Measurements from ENCODE around the gene TMEM62.

DNA sequence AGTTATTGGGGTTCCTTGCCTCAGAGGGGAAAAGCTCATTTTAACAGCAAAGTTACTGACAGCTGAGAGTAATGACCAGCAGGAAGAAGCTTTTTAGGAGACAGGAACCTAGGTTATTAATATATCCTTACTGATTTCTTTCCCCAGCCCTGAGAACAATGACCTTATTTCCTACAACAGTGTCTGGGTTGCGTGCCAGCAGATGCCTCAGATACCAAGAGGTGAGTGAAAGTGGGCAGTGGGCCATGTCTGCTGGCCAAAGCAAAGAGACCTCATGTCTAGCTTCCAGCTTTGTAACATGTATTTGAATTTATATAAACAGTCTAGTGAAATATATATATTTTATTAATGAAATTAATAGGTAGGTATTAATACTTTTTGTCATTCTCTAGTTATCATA lies 56.8 kb downstream of the TMEM62 start:
- TF ChIP-seq EZH2 (IDR thresholded peaks at IDR 0.05; ENCODE audit: borderline replicate concordance, low read length) = no peak
- TF ChIP-seq, protein P1, sequence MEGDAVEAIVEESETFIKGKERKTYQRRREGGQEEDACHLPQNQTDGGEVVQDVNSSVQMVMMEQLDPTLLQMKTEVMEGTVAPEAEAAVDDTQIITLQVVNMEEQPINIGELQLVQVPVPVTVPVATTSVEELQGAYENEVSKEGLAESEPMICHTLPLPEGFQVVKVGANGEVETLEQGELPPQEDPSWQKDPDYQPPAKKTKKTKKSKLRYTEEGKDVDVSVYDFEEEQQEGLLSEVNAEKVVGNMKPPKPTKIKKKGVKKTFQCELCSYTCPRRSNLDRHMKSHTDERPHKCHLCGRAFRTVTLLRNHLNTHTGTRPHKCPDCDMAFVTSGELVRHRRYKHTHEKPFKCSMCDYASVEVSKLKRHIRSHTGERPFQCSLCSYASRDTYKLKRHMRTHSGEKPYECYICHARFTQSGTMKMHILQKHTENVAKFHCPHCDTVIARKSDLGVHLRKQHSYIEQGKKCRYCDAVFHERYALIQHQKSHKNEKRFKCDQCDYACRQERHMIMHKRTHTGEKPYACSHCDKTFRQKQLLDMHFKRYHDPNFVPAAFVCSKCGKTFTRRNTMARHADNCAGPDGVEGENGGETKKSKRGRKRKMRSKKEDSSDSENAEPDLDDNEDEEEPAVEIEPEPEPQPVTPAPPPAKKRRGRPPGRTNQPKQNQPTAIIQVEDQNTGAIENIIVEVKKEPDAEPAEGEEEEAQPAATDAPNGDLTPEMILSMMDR (conservative IDR thresholded peaks at IDR 0.05 in 1 of 2, IDR thresholded peaks at IDR 0.05 in 1 of 2; ENCODE audit: extremely low read depth in 1 of 2, insufficient read depth in 1 of 2, low read depth in 1 of 2, low read length in 2 of 2) = no peak
